ENCODE results near the gene NUDT8. TPM values are rescaled to one million over a fixed set of nuclear protein-coding genes. Genes with fewer than 3 reads are reported as not detected.
"Not testable (repeated sequence)": the region's sequence is repeated elsewhere in the genome, so short reads cannot be mapped to it uniquely, and the experiment has no call there.

NUDT8 gene
- total and polyA plus RNA-seq, 2 donors (not counting 1 experiment from before 2014, with no cell fraction given), result 6.9 to 7.1 TPM

- WGBS (ENCODE audit: insufficient coverage), result 2% methylated on average over 7 of the region's 7 CpGs
- no peak overlapping the region for H3K27ac Mint-ChIP-seq
- peak; percentile 48 for DNase-seq
- intact Hi-C loops (cut with micrococcal nuclease), result no loop called here
- Histone ChIP-seq H3K36me3 (replicated peaks in 1 of 2; ENCODE audit: control extremely low read depth in 1 of 2, control insufficient read depth in 1 of 2, extremely low read depth in 1 of 2, insufficient read depth in 2 of 2, low read length in 1 of 2) (no peaks in the 10 kb centered on the region), H3K79me2 (ENCODE audit: control insufficient read depth, insufficient read depth, low read length) (no peaks in the 10 kb centered on the region), H3K9ac (ENCODE audit: low read length) (no peak overlapping the region), H3K4me1 (ENCODE audit: control insufficient read depth in 2 of 2, insufficient read depth in 2 of 2, low read length in 2 of 2) (peaks cover 18 to 20% of the 10 kb centered on the region in 2 donors), H3K9me3 (ENCODE audit: control extremely low read depth in 1 of 3, control insufficient read depth in 2 of 3, insufficient read depth in 1 of 3, low read length in 2 of 3) (peaks cover 0 to 11% (median 3%) of the 10 kb centered on the region in 3 donors), H3K27ac (ENCODE audit: low read length in 2 of 2) (no peak overlapping the region), H4K20me1 (ENCODE audit: control insufficient read depth, insufficient read depth, low read length, poor library complexity, severe bottlenecking) (no peaks in the 10 kb centered on the region), H2AFZ (ENCODE audit: insufficient read depth, low read depth, low read length, poor library complexity, severe bottlenecking) (no peak overlapping the region), H3K4me2 (replicated peaks; ENCODE audit: low read depth, low read length, poor library complexity, severe bottlenecking) (peak overlapping the region; percentile 48), H3K4me3 (ENCODE audit: control extremely low read depth in 1 of 5, extremely low read depth in 1 of 5, insufficient read depth in 1 of 5, low read depth in 2 of 5, low read length in 4 of 5) (no peak overlapping the region), H3K27me3 (replicated peaks in 1 of 4; ENCODE audit: control extremely low read depth in 1 of 4, control insufficient read depth in 3 of 4, insufficient read depth in 4 of 4, low read length in 3 of 4) (peaks cover 0 to 19% (median 6%) of the 10 kb centered on the region in 4 experiments)
- ChIA-PET CTCF (interaction anchor here (0.6 to 1.1 kb wide), 2 partner anchors 13 to 26 kb away, joined by 3 to 4 read pairs; no protein-coding TSS in a partner anchor), POLR2A (no interaction called here)
- no peaks in the 10 kb centered on the region for H3K9me3 Mint-ChIP-seq (ENCODE audit: insufficient read depth)
- ATAC-seq (ENCODE audit: low read depth), result peak; percentile 51
- H3K27me3 Mint-ChIP-seq, result peaks cover 21% of the 10 kb centered on the region
- TF ChIP-seq EZH2 (IDR thresholded peaks at IDR 0.05; ENCODE audit: borderline replicate concordance, insufficient read depth, low read depth, low read length, poor library complexity, severe bottlenecking) (no peak), CTCF (IDR thresholded peaks at IDR 0.05) (no peak)
- peak overlapping the region; percentile 42 for H3K4me3 Mint-ChIP-seq
- peaks cover 19% of the 10 kb centered on the region for H3K4me1 Mint-ChIP-seq
Observed at GRCh38 chr11:67600324-67601029, 29.3 kb downstream of the NUDT8 start.

- WGBS (ENCODE audit: insufficient coverage), result 83% methylated on average over 1 of the region's 1 CpG
- Mint-ChIP-seq H3K4me3 (no peak overlapping the region), H3K27me3 (peaks cover 11% of the 10 kb centered on the region), H3K4me1 (peaks cover 19% of the 10 kb centered on the region), H3K9me3 (ENCODE audit: insufficient read depth) (no peaks in the 10 kb centered on the region), H3K27ac (no peak overlapping the region)
- intact Hi-C loops (cut with micrococcal nuclease), result no loop called here
- TF ChIP-seq EZH2 (IDR thresholded peaks at IDR 0.05; ENCODE audit: borderline replicate concordance, insufficient read depth, low read depth, low read length, poor library complexity, severe bottlenecking), result no peak
- no peak for TF ChIP-seq CTCF (IDR thresholded peaks at IDR 0.05)
- Histone ChIP-seq H3K27me3 (replicated peaks in 1 of 4; ENCODE audit: control extremely low read depth in 1 of 4, control insufficient read depth in 3 of 4, insufficient read depth in 4 of 4, low read length in 3 of 4) (peaks cover 0 to 6% (median 2%) of the 10 kb centered on the region in 4 experiments), H3K4me1 (ENCODE audit: control insufficient read depth in 2 of 2, insufficient read depth in 2 of 2, low read length in 2 of 2) (peaks cover 18 to 20% of the 10 kb centered on the region in 2 donors), H3K79me2 (ENCODE audit: control insufficient read depth, insufficient read depth, low read length) (no peaks in the 10 kb centered on the region), H3K4me2 (replicated peaks; ENCODE audit: low read depth, low read length, poor library complexity, severe bottlenecking) (no peak overlapping the region), H3K27ac (ENCODE audit: low read length in 2 of 2) (no peak overlapping the region), H3K4me3 (ENCODE audit: control extremely low read depth in 1 of 5, extremely low read depth in 1 of 5, insufficient read depth in 1 of 5, low read depth in 2 of 5, low read length in 4 of 5) (no peak overlapping the region), H3K9ac (ENCODE audit: low read length) (no peak overlapping the region), H3K9me3 (ENCODE audit: control extremely low read depth in 1 of 3, control insufficient read depth in 2 of 3, insufficient read depth in 1 of 3, low read length in 2 of 3) (peaks cover 0 to 11% (median 3%) of the 10 kb centered on the region in 3 donors), H3K36me3 (replicated peaks in 1 of 2; ENCODE audit: control extremely low read depth in 1 of 2, control insufficient read depth in 1 of 2, extremely low read depth in 1 of 2, insufficient read depth in 2 of 2, low read length in 1 of 2) (no peaks in the 10 kb centered on the region), H4K20me1 (ENCODE audit: control insufficient read depth, insufficient read depth, low read length, poor library complexity, severe bottlenecking) (no peaks in the 10 kb centered on the region), H2AFZ (ENCODE audit: insufficient read depth, low read depth, low read length, poor library complexity, severe bottlenecking) (no peak overlapping the region)
- DNase-seq, result no peak
- POLR2A ChIA-PET, result interaction anchor here (0.7 kb wide), 1 partner anchor 15 kb away, joined by 5 read pairs; no protein-coding TSS in a partner anchor
- CTCF ChIA-PET, result no interaction called here
- no peak for ATAC-seq (ENCODE audit: low read depth)
Observed at GRCh38 chr11:67599149-67599548, 30.6 kb downstream of the NUDT8 start.

GRCh38 chr11:67597963-67598362, 31.8 kb downstream of the NUDT8 start:
- not testable (repeated sequence) for H3K27me3 Mint-ChIP-seq

More at GRCh38 chr11:67597963-67598362, 31.8 kb downstream of the NUDT8 start:
- Histone ChIP-seq H3K4me1 (ENCODE audit: control insufficient read depth in 2 of 2, insufficient read depth in 2 of 2, low read length in 2 of 2) (peaks cover 18 to 20% of the 10 kb centered on the region in 2 donors), H3K9me3 (ENCODE audit: control extremely low read depth in 1 of 3, control insufficient read depth in 2 of 3, insufficient read depth in 1 of 3, low read length in 2 of 3) (peaks cover 0 to 11% (median 3%) of the 10 kb centered on the region in 3 donors)
- H3K79me2 ChIP-seq (ENCODE audit: control insufficient read depth, insufficient read depth, low read length); H3K36me3 ChIP-seq (replicated peaks in 1 of 2; ENCODE audit: control extremely low read depth in 1 of 2, control insufficient read depth in 1 of 2, extremely low read depth in 1 of 2, insufficient read depth in 2 of 2, low read length in 1 of 2); ATAC-seq (ENCODE audit: low read depth); H3K4me2 ChIP-seq (replicated peaks; ENCODE audit: low read depth, low read length, poor library complexity, severe bottlenecking); H2AFZ ChIP-seq (ENCODE audit: insufficient read depth, low read depth, low read length, poor library complexity, severe bottlenecking); H4K20me1 ChIP-seq (ENCODE audit: control insufficient read depth, insufficient read depth, low read length, poor library complexity, severe bottlenecking); H3K27ac Mint-ChIP-seq; H3K4me3 ChIP-seq (ENCODE audit: control extremely low read depth in 1 of 5, extremely low read depth in 1 of 5, insufficient read depth in 1 of 5, low read depth in 2 of 5, low read length in 4 of 5); intact Hi-C loops (cut with micrococcal nuclease); H3K27ac ChIP-seq (ENCODE audit: low read length in 2 of 2); H3K27me3 ChIP-seq (replicated peaks in 1 of 4; ENCODE audit: control extremely low read depth in 1 of 4, control insufficient read depth in 3 of 4, insufficient read depth in 4 of 4, low read length in 3 of 4); H3K9me3 Mint-ChIP-seq (ENCODE audit: insufficient read depth); CTCF ChIA-PET; H3K9ac ChIP-seq (ENCODE audit: low read length); DNase-seq; POLR2A ChIA-PET; H3K4me3 Mint-ChIP-seq: not testable (repeated sequence)
- H3K4me1 Mint-ChIP-seq, result peaks cover 19% of the 10 kb centered on the region
- WGBS (ENCODE audit: insufficient coverage), result 96% methylated on average over 13 of the region's 26 CpGs

Measured in B cell (primary cell).